Endothelial cell of umbilical vein (primary cell): ENCODE data around the gene AQP1. TPM values are rescaled to one million over a fixed set of nuclear protein-coding genes. Genes with fewer than 3 reads are reported as not detected.

ENCODE experiments used
- BruUV-seq: library from RNA; stranded (reverse); fragments of 400-500 nt; replicated peaks from 2 replicates; lab custom pipeline; 2021; lab: Mats Ljungman, UMichigan
- CTCF ChIA-PET: fragments of 300-600, 350-600 bp; sonication (Branson Sonifier 250); formaldehyde crosslinking; loops from one replicate; lab custom pipeline; 2021; ENCODE audit warnings: antibody characterized with exemption, inconsistent platforms; lab: Charles Lee
- POLR2A ChIA-PET: fragments of 300-600, 350-600 bp; sonication (Branson Sonifier 250); formaldehyde crosslinking; loops from one replicate; lab custom pipeline; 2021; ENCODE audit warnings: antibody characterized with exemption, inconsistent platforms; lab: Charles Lee
- DNase-seq: peaks from one replicate; pipeline ENCODE4 v3.0.0-alpha.2; 2011; ENCODE audit warnings: low read depth, low spot score
- FAIRE-seq: peaks from 2 replicates; lab custom pipeline; 2011; peaks lifted over from hg19 to GRCh38; lab: Jason Lieb, UNC
- H2AFZ ChIP-seq: 2 replicates; pipeline ENCODE4 v1.6.0; 2012; ENCODE audit warnings: low read depth, low read length, control low read depth, inconsistent platforms
- H3K27ac ChIP-seq: 2 replicates; pipeline ENCODE4 v1.5.1; 2011; ENCODE audit warnings: low read depth, mild to moderate bottlenecking, control low read depth, low read length, moderate library complexity; ENCODE audit not compliant: insufficient read depth
- H3K27me3 ChIP-seq, 2 experiments: 2 replicates each; pipeline versions ENCODE4 v1.6.0 to v1.6.1; 2011; ENCODE audit warnings: low read length in 2 of 2, mixed read lengths in 1 of 2; ENCODE audit not compliant: control insufficient read depth in 2 of 2, insufficient read depth in 2 of 2
- H3K36me3 ChIP-seq, 2 experiments: 2 replicates in 1 of 2; 3 replicates in 1 of 2; pipeline ENCODE4 v1.5.1; 2011; ENCODE audit warnings: low read length in 2 of 2, mild to moderate bottlenecking in 1 of 2, moderate library complexity in 1 of 2; ENCODE audit not compliant: control insufficient read depth in 2 of 2, insufficient read depth in 2 of 2; ENCODE audit errors: extremely low read depth in 1 of 2
- H3K4me1 ChIP-seq: 3 replicates; pipeline ENCODE4 v1.5.1; 2011; ENCODE audit warnings: mild to moderate bottlenecking, low read length; ENCODE audit not compliant: control insufficient read depth, insufficient read depth; ENCODE audit errors: extremely low read depth
- H3K4me2 ChIP-seq: 2 replicates; pipeline ENCODE4 v1.6.1; 2011; ENCODE audit warnings: low read length, control low read depth, mixed read lengths; ENCODE audit not compliant: insufficient read depth
- H3K4me3 ChIP-seq, 3 experiments: fragments of 200-600 bp in 1 of 3; sonication (generic), shearing (Covaris generic) in 1 of 3; replicated peaks in 1 of 3; 2 replicates each; pipeline ENCODE4 v1.5.1; 2011 to 2016; ENCODE audit warnings: control low read depth in 3 of 3, low read length in 3 of 3, mild to moderate bottlenecking in 2 of 3, inconsistent platforms in 1 of 3, low read depth in 1 of 3, moderate library complexity in 1 of 3; ENCODE audit not compliant: insufficient read depth in 1 of 3
- H3K79me2 ChIP-seq: 2 replicates; pipeline ENCODE4 v1.6.0; 2012; ENCODE audit warnings: low read length, inconsistent platforms; ENCODE audit not compliant: control insufficient read depth, insufficient read depth
- H3K9ac ChIP-seq: replicated peaks from 2 replicates; pipeline ENCODE3; 2011; ENCODE audit warnings: low read length, control low read depth; ENCODE audit not compliant: insufficient read depth; ENCODE audit errors: extremely low read depth
- H3K9me1 ChIP-seq: replicated peaks from 3 replicates; pipeline ENCODE4 v1.6.0; 2011; ENCODE audit warnings: mild to moderate bottlenecking, low read length; ENCODE audit not compliant: control insufficient read depth, insufficient read depth; ENCODE audit errors: extremely low read depth
- H3K9me3 ChIP-seq: replicated peaks from 2 replicates; pipeline ENCODE4 v1.5.1; 2012; ENCODE audit warnings: low read length, inconsistent platforms; ENCODE audit not compliant: control insufficient read depth, insufficient read depth
- H4K20me1 ChIP-seq: replicated peaks from 2 replicates; pipeline ENCODE3; 2011; ENCODE audit warnings: mild to moderate bottlenecking, low read length; ENCODE audit not compliant: control insufficient read depth, insufficient read depth; ENCODE audit errors: extremely low read depth
- CTCF ChIP-seq, 2 donors: IDR thresholded peaks; 1 replicate in 1 of 2; 2 replicates in 1 of 2; pipeline ENCODE4 v1.5.1; 2011; ENCODE audit warnings: low read length in 2 of 2, mild to moderate bottlenecking in 2 of 2, moderate library complexity in 2 of 2, control low read depth in 1 of 2, inconsistent platforms in 1 of 2, low read depth in 1 of 2; ENCODE audit not compliant: insufficient read depth in 1 of 2; ENCODE audit errors: extremely low read depth in 1 of 2
- EZH2 ChIP-seq: IDR thresholded peaks from 2 replicates; pipeline ENCODE4 v1.6.1; 2012; ENCODE audit warnings: borderline replicate concordance, low read depth, mild to moderate bottlenecking, moderate library complexity, low read length, inconsistent platforms; ENCODE audit not compliant: severe bottlenecking
- FOS ChIP-seq: IDR thresholded peaks from 2 replicates; pipeline ENCODE4 v1.6.1; 2011; ENCODE audit warnings: mild to moderate bottlenecking, low read length, moderate library complexity, borderline replicate concordance; ENCODE audit not compliant: insufficient read depth
- GATA2 ChIP-seq: IDR thresholded peaks from 2 replicates; pipeline ENCODE4 v1.7.0; 2011; ENCODE audit warnings: low read depth, mild to moderate bottlenecking, moderate library complexity, mixed read lengths, low read length; ENCODE audit not compliant: insufficient read length, insufficient read depth
- JUN ChIP-seq: IDR thresholded peaks from 2 replicates; pipeline ENCODE4 v1.6.1; 2011; ENCODE audit warnings: borderline replicate concordance, low read depth; ENCODE audit not compliant: insufficient read length, insufficient read depth
- MAX ChIP-seq: IDR thresholded peaks from 2 replicates; pipeline ENCODE4 v1.6.1; 2011; ENCODE audit not compliant: insufficient read depth, insufficient read length
- MYC ChIP-seq: IDR thresholded peaks from one replicate; pipeline ENCODE4 v1.6.1; 2011; ENCODE audit warnings: mild to moderate bottlenecking, low read depth, low read length
- POLR2A ChIP-seq: IDR thresholded peaks from 2 replicates; pipeline ENCODE4 v1.6.1; 2012; ENCODE audit warnings: low read depth, mild to moderate bottlenecking, control low read depth, low read length
- POLR2AphosphoS5 ChIP-seq: IDR thresholded peaks from 2 replicates; pipeline ENCODE4 v1.6.1; 2012; ENCODE audit warnings: low read depth, mild to moderate bottlenecking, control low read depth, low read length, moderate library complexity; ENCODE audit not compliant: insufficient read depth
- dilution Hi-C: fragments of 300-500 bp; cut with MboI; formaldehyde crosslinking; loops from one replicate; pipeline ENCODE4 v1.15.0; 2019; ENCODE audit warnings: low sequenced_read_pairs; ENCODE audit not compliant: extremely low pct_ligation_motif_present
- intact Hi-C: fragments of 100-400 bp; cut with micrococcal nuclease; formaldehyde crosslinking; loops from one replicate; pipeline ENCODE4 v1.10.0; 2022
- polyA plus RNA-seq, 4 experiments: library from polyadenylated mRNA; depleted of rRNA in 3 of 4; stranded (reverse) in 3 of 4; unstranded in 1 of 4; fragments of >200 nt; gene quantifications; 2 replicates each; pipeline versions ENCODE4 v1.2.1 to v1.2.3, GENCODE V29; 2011 to 2012; ENCODE audit warnings: missing spikeins in 1 of 4
- total RNA-seq: library from RNA; stranded (reverse); gene quantifications from 2 replicates; pipeline ENCODE4 v1.2.3, GENCODE V29; 2021

The AQP1 gene
- total and polyA plus RNA-seq, 2 donors (not counting 3 experiments of a cell fraction or from before 2014, with no cell fraction given): 11.7 to 15.9 TPM

- ChIA-PET CTCF (interaction anchor here (0.7 to 1.9 kb wide), 3 partner anchors 26 to 56 kb away, joined by 3 to 6 read pairs (median 3); no protein-coding TSS in a partner anchor), POLR2A (no interaction called here)
- Histone ChIP-seq H2AFZ (no peak overlapping the region), H3K27me3 (no peaks in the 10 kb centered on the region), H3K9me3 (no peaks in the 10 kb centered on the region), H3K4me2 (no peak overlapping the region), H3K4me3 (no peak overlapping the region), H3K36me3 (no peaks in the 10 kb centered on the region), H4K20me1 (no peaks in the 10 kb centered on the region), H3K4me1 (peaks cover 1% of the 10 kb centered on the region), H3K9me1 (no peaks in the 10 kb centered on the region), H3K9ac (no peak overlapping the region), H3K79me2 (no peaks in the 10 kb centered on the region), H3K27ac (no peak overlapping the region)
- DNase-seq (no peak), FAIRE-seq (no peak)
- TF ChIP-seq MAX: no peak
- TF ChIP-seq FOS: no peak
- no peak for TF ChIP-seq POLR2AphosphoS5
- no peak for TF ChIP-seq POLR2A
- no peak for TF ChIP-seq CTCF (IDR thresholded peaks at IDR 0.05; ENCODE audit: extremely low read depth in 1 of 2, insufficient read depth in 1 of 2, low read depth in 1 of 2, low read length in 2 of 2)
- TF ChIP-seq EZH2: no peak
- no peak for TF ChIP-seq JUN
- TF ChIP-seq MYC: no peak
- TF ChIP-seq GATA2: no peak
- dilution Hi-C loops (no loop called here), intact Hi-C loops (no loop called here)
- no TSS peak for BruUV-seq
Measured at GRCh38 chr7:30909431-30909830, 2.2 kb upstream of the AQP1 start.
